ENCODE data around the gene MPPE1. TPM values are rescaled to one million over a fixed set of nuclear protein-coding genes. Genes with fewer than 3 reads are reported as not detected.
A peak's percentile ranks its signal among the peaks of the same experiment; 100 is the strongest.

The MPPE1 gene
- polyA plus RNA-seq, 1 donor from 2014 or later, result 53.4 TPM

DNA sequence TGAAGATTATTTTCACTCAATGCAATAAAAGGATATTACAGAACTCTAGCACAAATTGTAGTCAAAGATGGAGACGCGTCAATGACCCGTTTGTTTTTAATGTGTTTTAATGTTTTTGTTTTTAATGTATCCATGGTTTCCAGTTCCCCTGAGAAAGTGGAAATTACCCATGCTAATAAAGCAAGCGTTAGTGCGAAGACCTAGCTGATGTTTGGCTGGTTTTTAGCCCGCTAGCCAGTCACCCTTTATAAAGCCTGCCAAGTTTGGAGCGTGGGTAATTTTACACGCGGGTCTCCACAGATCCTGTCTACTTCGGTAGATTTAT lies 57.3 kb downstream of the MPPE1 start:
- Histone ChIP-seq H4K20me1 (ENCODE audit: insufficient read depth) (no peaks in the 10 kb centered on the region), H3K9me3 (ENCODE audit: low read length) (no peaks in the 10 kb centered on the region), H3K4me3 (ENCODE audit: low read length) (peak overlapping the region; percentile 88), H3K27ac (ENCODE audit: low read length) (peak overlapping the region; percentile 98), H2AFZ (ENCODE audit: low read depth, low read length) (peak overlapping the region; percentile 22), H3K4me2 (ENCODE audit: low read length) (peak overlapping the region; percentile 92), H3K79me2 (replicated peaks; ENCODE audit: insufficient read depth, low read length) (peaks cover 24% of the 10 kb centered on the region), H3K27me3 (ENCODE audit: insufficient read depth, low read depth, low read length) (no peaks in the 10 kb centered on the region), H3K36me3 (ENCODE audit: insufficient read depth, low read length) (no peaks in the 10 kb centered on the region), H3F3A (ENCODE audit: insufficient read depth, low read length, poor library complexity, severe bottlenecking) (no peaks in the 10 kb centered on the region), H3K9ac (ENCODE audit: low read length) (peak overlapping the region; percentile 99), H3K9me2 (ENCODE audit: insufficient read depth, low read length) (no peaks in the 10 kb centered on the region)
- TF ChIP-seq RAD21 (conservative IDR thresholded peaks at IDR 0.05), result no peak

DNA sequence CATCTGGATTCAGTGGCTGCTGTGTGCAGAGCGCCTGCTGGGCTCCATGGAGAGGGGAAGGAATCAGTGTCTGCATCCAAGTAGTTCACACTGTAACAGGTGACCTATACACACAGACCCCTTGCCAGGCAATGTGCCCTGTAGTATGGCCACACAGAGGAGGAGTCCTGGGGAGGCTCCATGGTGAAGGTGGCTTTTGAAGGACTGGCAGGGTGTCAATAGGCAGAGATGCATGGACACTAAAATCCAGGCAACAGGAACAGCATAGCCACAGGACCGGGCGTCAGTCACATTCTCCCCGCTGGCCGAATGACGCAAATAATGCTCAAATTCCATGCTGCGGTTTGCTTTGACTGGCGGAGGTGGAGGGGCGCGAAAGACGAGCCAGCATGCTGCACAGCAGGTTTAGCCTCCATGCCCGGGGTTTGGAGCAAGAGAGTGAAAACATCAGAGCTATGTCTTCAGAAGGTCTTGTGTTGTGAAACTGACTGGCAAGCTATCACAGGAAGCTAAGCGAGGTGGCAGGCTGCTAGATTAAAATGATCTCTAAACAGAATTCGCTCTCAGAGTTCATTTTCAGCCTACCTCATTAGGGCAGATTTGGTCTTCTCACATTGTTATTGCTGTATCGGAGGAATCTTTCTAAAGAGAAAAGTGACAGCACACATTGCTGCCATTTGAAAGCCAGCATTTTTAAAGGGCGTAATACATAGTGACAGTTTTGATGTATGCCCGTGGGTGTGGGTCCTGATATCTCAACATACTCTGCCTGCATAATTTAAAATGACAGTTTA lies 58.1 kb downstream of the MPPE1 start:
- peak overlapping the region; percentile 99 for H3K9ac ChIP-seq (ENCODE audit: low read length)
- H2AFZ ChIP-seq (ENCODE audit: low read depth, low read length), result peak overlapping the region; percentile 22
- H3K4me2 ChIP-seq (ENCODE audit: low read length), result peak overlapping the region; percentile 92
- no peaks in the 10 kb centered on the region for H3K27me3 ChIP-seq (ENCODE audit: insufficient read depth, low read depth, low read length)
- H3F3A ChIP-seq (ENCODE audit: insufficient read depth, low read length, poor library complexity, severe bottlenecking), result no peaks in the 10 kb centered on the region
- no peaks in the 10 kb centered on the region for H4K20me1 ChIP-seq (ENCODE audit: insufficient read depth)
- peak overlapping the region; percentile 88 for H3K4me3 ChIP-seq (ENCODE audit: low read length)
- H3K79me2 ChIP-seq (replicated peaks; ENCODE audit: insufficient read depth, low read length), result peaks cover 24% of the 10 kb centered on the region
- TF ChIP-seq SMC3 (conservative IDR thresholded peaks at IDR 0.05; ENCODE audit: poor library complexity) (peak; percentile 17), EZH2 (IDR thresholded peaks at IDR 0.05; ENCODE audit: borderline replicate concordance, insufficient read depth, low read length, poor library complexity, severe bottlenecking) (no peak), EP300 (conservative IDR thresholded peaks at IDR 0.05; ENCODE audit: poor library complexity, severe bottlenecking) (no peak), TAF1 (IDR thresholded peaks at IDR 0.05; ENCODE audit: low read depth) (no peak), POLR2AphosphoS5 (IDR thresholded peaks at IDR 0.05) (no peak)
- peak overlapping the region; percentile 98 for H3K27ac ChIP-seq (ENCODE audit: low read length)
- no peaks in the 10 kb centered on the region for H3K36me3 ChIP-seq (ENCODE audit: insufficient read depth, low read length)
- no peaks in the 10 kb centered on the region for H3K9me2 ChIP-seq (ENCODE audit: insufficient read depth, low read length)
- no peaks in the 10 kb centered on the region for H3K9me3 ChIP-seq (ENCODE audit: low read length)

DNA sequence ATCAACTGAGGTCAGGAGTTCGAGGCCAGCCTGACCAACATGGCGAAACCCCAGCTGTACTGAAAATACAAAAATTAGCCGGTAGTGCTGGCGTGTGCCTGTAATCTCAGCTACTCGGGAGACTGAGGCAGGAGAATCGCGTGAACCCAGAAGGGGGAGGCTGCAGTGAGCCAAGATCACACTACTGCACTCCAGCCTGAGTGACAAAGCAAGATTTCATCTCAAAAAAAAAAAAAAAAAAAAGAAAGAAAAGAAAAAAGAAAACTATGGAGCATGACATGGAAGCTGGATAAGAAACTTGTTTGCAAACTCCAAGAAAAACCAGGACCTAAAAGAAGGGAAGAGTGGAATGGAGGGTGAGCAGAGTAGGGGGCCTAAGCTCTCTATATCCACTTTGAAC lies 58.8 kb downstream of the MPPE1 start:
- Histone ChIP-seq H3K9ac (ENCODE audit: low read length) (no peak overlapping the region), H3K27me3 (ENCODE audit: insufficient read depth, low read depth, low read length) (no peaks in the 10 kb centered on the region), H3K27ac (ENCODE audit: low read length) (no peak overlapping the region), H3K9me3 (ENCODE audit: low read length) (no peaks in the 10 kb centered on the region), H4K20me1 (ENCODE audit: insufficient read depth) (no peaks in the 10 kb centered on the region), H3K4me3 (ENCODE audit: low read length) (no peak overlapping the region), H3K9me2 (ENCODE audit: insufficient read depth, low read length) (no peaks in the 10 kb centered on the region), H3K79me2 (replicated peaks; ENCODE audit: insufficient read depth, low read length) (peaks cover 24% of the 10 kb centered on the region), H3K36me3 (ENCODE audit: insufficient read depth, low read length) (no peaks in the 10 kb centered on the region), H3F3A (ENCODE audit: insufficient read depth, low read length, poor library complexity, severe bottlenecking) (no peaks in the 10 kb centered on the region), H3K4me2 (ENCODE audit: low read length) (no peak overlapping the region), H2AFZ (ENCODE audit: low read depth, low read length) (no peak overlapping the region)
- TF ChIP-seq EZH2 (IDR thresholded peaks at IDR 0.05; ENCODE audit: borderline replicate concordance, insufficient read depth, low read length, poor library complexity, severe bottlenecking) (no peak), SMC3 (conservative IDR thresholded peaks at IDR 0.05; ENCODE audit: poor library complexity) (no peak), TAF1 (IDR thresholded peaks at IDR 0.05; ENCODE audit: low read depth) (no peak), EP300 (conservative IDR thresholded peaks at IDR 0.05; ENCODE audit: poor library complexity, severe bottlenecking) (no peak), POLR2AphosphoS5 (IDR thresholded peaks at IDR 0.05) (no peak), RAD21 (conservative IDR thresholded peaks at IDR 0.05) (no peak), MXI1 (conservative IDR thresholded peaks at IDR 0.05; ENCODE audit: poor library complexity, severe bottlenecking) (no peak)
- TF ChIP-seq, protein P1, sequence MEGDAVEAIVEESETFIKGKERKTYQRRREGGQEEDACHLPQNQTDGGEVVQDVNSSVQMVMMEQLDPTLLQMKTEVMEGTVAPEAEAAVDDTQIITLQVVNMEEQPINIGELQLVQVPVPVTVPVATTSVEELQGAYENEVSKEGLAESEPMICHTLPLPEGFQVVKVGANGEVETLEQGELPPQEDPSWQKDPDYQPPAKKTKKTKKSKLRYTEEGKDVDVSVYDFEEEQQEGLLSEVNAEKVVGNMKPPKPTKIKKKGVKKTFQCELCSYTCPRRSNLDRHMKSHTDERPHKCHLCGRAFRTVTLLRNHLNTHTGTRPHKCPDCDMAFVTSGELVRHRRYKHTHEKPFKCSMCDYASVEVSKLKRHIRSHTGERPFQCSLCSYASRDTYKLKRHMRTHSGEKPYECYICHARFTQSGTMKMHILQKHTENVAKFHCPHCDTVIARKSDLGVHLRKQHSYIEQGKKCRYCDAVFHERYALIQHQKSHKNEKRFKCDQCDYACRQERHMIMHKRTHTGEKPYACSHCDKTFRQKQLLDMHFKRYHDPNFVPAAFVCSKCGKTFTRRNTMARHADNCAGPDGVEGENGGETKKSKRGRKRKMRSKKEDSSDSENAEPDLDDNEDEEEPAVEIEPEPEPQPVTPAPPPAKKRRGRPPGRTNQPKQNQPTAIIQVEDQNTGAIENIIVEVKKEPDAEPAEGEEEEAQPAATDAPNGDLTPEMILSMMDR (IDR thresholded peaks at IDR 0.05; ENCODE audit: poor library complexity, severe bottlenecking), result no peak
- TF ChIP-seq, protein P2, sequence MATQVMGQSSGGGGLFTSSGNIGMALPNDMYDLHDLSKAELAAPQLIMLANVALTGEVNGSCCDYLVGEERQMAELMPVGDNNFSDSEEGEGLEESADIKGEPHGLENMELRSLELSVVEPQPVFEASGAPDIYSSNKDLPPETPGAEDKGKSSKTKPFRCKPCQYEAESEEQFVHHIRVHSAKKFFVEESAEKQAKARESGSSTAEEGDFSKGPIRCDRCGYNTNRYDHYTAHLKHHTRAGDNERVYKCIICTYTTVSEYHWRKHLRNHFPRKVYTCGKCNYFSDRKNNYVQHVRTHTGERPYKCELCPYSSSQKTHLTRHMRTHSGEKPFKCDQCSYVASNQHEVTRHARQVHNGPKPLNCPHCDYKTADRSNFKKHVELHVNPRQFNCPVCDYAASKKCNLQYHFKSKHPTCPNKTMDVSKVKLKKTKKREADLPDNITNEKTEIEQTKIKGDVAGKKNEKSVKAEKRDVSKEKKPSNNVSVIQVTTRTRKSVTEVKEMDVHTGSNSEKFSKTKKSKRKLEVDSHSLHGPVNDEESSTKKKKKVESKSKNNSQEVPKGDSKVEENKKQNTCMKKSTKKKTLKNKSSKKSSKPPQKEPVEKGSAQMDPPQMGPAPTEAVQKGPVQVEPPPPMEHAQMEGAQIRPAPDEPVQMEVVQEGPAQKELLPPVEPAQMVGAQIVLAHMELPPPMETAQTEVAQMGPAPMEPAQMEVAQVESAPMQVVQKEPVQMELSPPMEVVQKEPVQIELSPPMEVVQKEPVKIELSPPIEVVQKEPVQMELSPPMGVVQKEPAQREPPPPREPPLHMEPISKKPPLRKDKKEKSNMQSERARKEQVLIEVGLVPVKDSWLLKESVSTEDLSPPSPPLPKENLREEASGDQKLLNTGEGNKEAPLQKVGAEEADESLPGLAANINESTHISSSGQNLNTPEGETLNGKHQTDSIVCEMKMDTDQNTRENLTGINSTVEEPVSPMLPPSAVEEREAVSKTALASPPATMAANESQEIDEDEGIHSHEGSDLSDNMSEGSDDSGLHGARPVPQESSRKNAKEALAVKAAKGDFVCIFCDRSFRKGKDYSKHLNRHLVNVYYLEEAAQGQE (IDR thresholded peaks at IDR 0.05; ENCODE audit: borderline replicate concordance), result no peak
